DMS79 treated with DMSO at 0.1 percent for 48 hours (cell line): ENCODE data around the gene AAMP.

Source experiments
- DNase-seq: peaks from one replicate; lab custom pipeline; 2025; lab: John Stamatoyannopoulos, UW

The AAMP gene

GRCh38 chr2:218260166-218260565, 9.8 kb downstream of the AAMP start:
- no peak for DNase-seq

GRCh38 chr2:218259099-218259961, 10.6 kb downstream of the AAMP start:
- DNase-seq = no peak

- DNase-seq = no peak
Measured at GRCh38 chr2:218257390-218257981, 12.5 kb downstream of the AAMP start.

- DNase-seq = no peak
Measured at GRCh38 chr2:218256612-218257350, 13.2 kb downstream of the AAMP start.

GRCh38 chr2:218255446-218255845, 14.5 kb downstream of the AAMP start:
- DNase-seq = no peak

- DNase-seq = no peak
Measured at GRCh38 chr2:218253232-218253625, 16.7 kb downstream of the AAMP start.

- no peak for DNase-seq
Measured at GRCh38 chr2:218252509-218253231, 17.3 kb downstream of the AAMP start.

GRCh38 chr2:218249691-218250090, 20.2 kb downstream of the AAMP start:
- no peak for DNase-seq

GRCh38 chr2:218245214-218245613, 24.7 kb downstream of the AAMP start:
- DNase-seq = peak; percentile 28

- DNase-seq = no peak
Measured at GRCh38 chr2:218244665-218245064, 25.3 kb downstream of the AAMP start.

- DNase-seq = no peak
Measured at GRCh38 chr2:218244204-218244603, 25.7 kb downstream of the AAMP start.

- DNase-seq = no peak
Measured at GRCh38 chr2:218238887-218239286, 31.1 kb downstream of the AAMP start.

- DNase-seq = no peak
Measured at GRCh38 chr2:218236829-218237228, 33.1 kb downstream of the AAMP start.

GRCh38 chr2:218235017-218235416, 34.9 kb downstream of the AAMP start:
- no peak for DNase-seq

- no peak for DNase-seq
Measured at GRCh38 chr2:218234521-218234920, 35.4 kb downstream of the AAMP start.

- no peak for DNase-seq
Measured at GRCh38 chr2:218233543-218233942, 36.4 kb downstream of the AAMP start.

- no peak for DNase-seq
Measured at GRCh38 chr2:218230882-218231281, 39.1 kb downstream of the AAMP start.

- DNase-seq = no peak
Measured at GRCh38 chr2:218229851-218230250, 40.1 kb downstream of the AAMP start.

- DNase-seq = no peak
Measured at GRCh38 chr2:218229239-218229638, 40.7 kb downstream of the AAMP start.

- no peak for DNase-seq
Measured at GRCh38 chr2:218228366-218229090, 41.4 kb downstream of the AAMP start.

GRCh38 chr2:218226903-218227302, 43.0 kb downstream of the AAMP start:
- DNase-seq = no peak

GRCh38 chr2:218224186-218224585, 45.8 kb downstream of the AAMP start:
- DNase-seq = no peak
